ENCODE measurements around the gene LRRC45.
A peak's percentile ranks its signal among the peaks of the same experiment; 100 is the strongest.

The LRRC45 gene

GRCh38 chr17:82004517-82005455 is 18.3 kb upstream of the LRRC45 start:
- peaks cover 56% of the 10 kb centered on the region for H3K4me1 ChIP-seq (ENCODE audit: control insufficient read depth, insufficient read depth, low read length)
- no peaks in the 10 kb centered on the region for H3K27me3 ChIP-seq (ENCODE audit: control insufficient read depth, insufficient read depth, low read length)
- no peaks in the 10 kb centered on the region for H3K9me3 ChIP-seq (replicated peaks; ENCODE audit: low read length)
- no peaks in the 10 kb centered on the region for H3K36me3 ChIP-seq (ENCODE audit: insufficient read depth, low read length)
- H3K9ac ChIP-seq (ENCODE audit: low read depth, low read length) = no peak overlapping the region
- H3K4me3 ChIP-seq (ENCODE audit: low read length) = no peak overlapping the region
- peak overlapping the region; percentile 52 for H3K4me2 ChIP-seq (ENCODE audit: low read length)

GRCh38 chr17:82005701-82006348 is 17.3 kb upstream of the LRRC45 start:
- Histone ChIP-seq H3K4me2 (ENCODE audit: low read length) (no peak overlapping the region), H3K9ac (ENCODE audit: low read depth, low read length) (no peak overlapping the region), H3K9me3 (replicated peaks; ENCODE audit: low read length) (no peaks in the 10 kb centered on the region), H3K4me3 (ENCODE audit: low read length) (no peak overlapping the region), H3K27me3 (ENCODE audit: control insufficient read depth, insufficient read depth, low read length) (no peaks in the 10 kb centered on the region), H3K4me1 (ENCODE audit: control insufficient read depth, insufficient read depth, low read length) (peaks cover 56% of the 10 kb centered on the region), H3K36me3 (ENCODE audit: insufficient read depth, low read length) (no peaks in the 10 kb centered on the region)

- Histone ChIP-seq H3K9me3 (replicated peaks; ENCODE audit: low read length) (no peaks in the 10 kb centered on the region), H3K27me3 (ENCODE audit: control insufficient read depth, insufficient read depth, low read length) (no peaks in the 10 kb centered on the region), H3K4me3 (ENCODE audit: low read length) (no peak overlapping the region), H3K4me1 (ENCODE audit: control insufficient read depth, insufficient read depth, low read length) (peaks cover 52% of the 10 kb centered on the region), H3K9ac (ENCODE audit: low read depth, low read length) (no peak overlapping the region), H3K4me2 (ENCODE audit: low read length) (peak overlapping the region; percentile 40), H3K36me3 (ENCODE audit: insufficient read depth, low read length) (no peaks in the 10 kb centered on the region)
These were observed 16.5 kb upstream of the LRRC45 start for GRCh38 chr17:82006468-82007227.

GRCh38 chr17:82007228-82007494 is 15.9 kb upstream of the LRRC45 start:
- no peaks in the 10 kb centered on the region for H3K27me3 ChIP-seq (ENCODE audit: control insufficient read depth, insufficient read depth, low read length)
- H3K4me2 ChIP-seq (ENCODE audit: low read length) = no peak overlapping the region
- no peak overlapping the region for H3K4me3 ChIP-seq (ENCODE audit: low read length)
- H3K9me3 ChIP-seq (replicated peaks; ENCODE audit: low read length) = no peaks in the 10 kb centered on the region
- no peaks in the 10 kb centered on the region for H3K36me3 ChIP-seq (ENCODE audit: insufficient read depth, low read length)
- H3K4me1 ChIP-seq (ENCODE audit: control insufficient read depth, insufficient read depth, low read length) = peaks cover 52% of the 10 kb centered on the region
- H3K9ac ChIP-seq (ENCODE audit: low read depth, low read length) = no peak overlapping the region

- H3K4me1 ChIP-seq (ENCODE audit: control insufficient read depth, insufficient read depth, low read length) = peaks cover 51% of the 10 kb centered on the region
- no peaks in the 10 kb centered on the region for H3K9me3 ChIP-seq (replicated peaks; ENCODE audit: low read length)
- H3K9ac ChIP-seq (ENCODE audit: low read depth, low read length) = no peak overlapping the region
- no peak overlapping the region for H3K4me2 ChIP-seq (ENCODE audit: low read length)
- H3K36me3 ChIP-seq (ENCODE audit: insufficient read depth, low read length) = no peaks in the 10 kb centered on the region
- no peaks in the 10 kb centered on the region for H3K27me3 ChIP-seq (ENCODE audit: control insufficient read depth, insufficient read depth, low read length)
- no peak overlapping the region for H3K4me3 ChIP-seq (ENCODE audit: low read length)
These were observed 15.4 kb upstream of the LRRC45 start for GRCh38 chr17:82007495-82008257.

- no peaks in the 10 kb centered on the region for H3K27me3 ChIP-seq (ENCODE audit: control insufficient read depth, insufficient read depth, low read length)
- H3K9ac ChIP-seq (ENCODE audit: low read depth, low read length) = no peak overlapping the region
- no peaks in the 10 kb centered on the region for H3K36me3 ChIP-seq (ENCODE audit: insufficient read depth, low read length)
- H3K9me3 ChIP-seq (replicated peaks; ENCODE audit: low read length) = no peaks in the 10 kb centered on the region
- no peak overlapping the region for H3K4me3 ChIP-seq (ENCODE audit: low read length)
- no peak overlapping the region for H3K4me2 ChIP-seq (ENCODE audit: low read length)
- peaks cover 44% of the 10 kb centered on the region for H3K4me1 ChIP-seq (ENCODE audit: control insufficient read depth, insufficient read depth, low read length)
These were observed 14.7 kb upstream of the LRRC45 start for GRCh38 chr17:82008258-82008940.

GRCh38 chr17:82008941-82009405 is 14.1 kb upstream of the LRRC45 start:
- Histone ChIP-seq H3K9ac (ENCODE audit: low read depth, low read length) (no peak overlapping the region), H3K4me2 (ENCODE audit: low read length) (no peak overlapping the region), H3K36me3 (ENCODE audit: insufficient read depth, low read length) (no peaks in the 10 kb centered on the region), H3K4me3 (ENCODE audit: low read length) (no peak overlapping the region), H3K9me3 (replicated peaks; ENCODE audit: low read length) (no peaks in the 10 kb centered on the region), H3K27me3 (ENCODE audit: control insufficient read depth, insufficient read depth, low read length) (no peaks in the 10 kb centered on the region), H3K4me1 (ENCODE audit: control insufficient read depth, insufficient read depth, low read length) (peaks cover 39% of the 10 kb centered on the region)

- Histone ChIP-seq H3K36me3 (ENCODE audit: insufficient read depth, low read length) (no peaks in the 10 kb centered on the region), H3K4me2 (ENCODE audit: low read length) (no peak overlapping the region), H3K4me3 (ENCODE audit: low read length) (no peak overlapping the region), H3K9ac (ENCODE audit: low read depth, low read length) (no peak overlapping the region), H3K27me3 (ENCODE audit: control insufficient read depth, insufficient read depth, low read length) (no peaks in the 10 kb centered on the region), H3K4me1 (ENCODE audit: control insufficient read depth, insufficient read depth, low read length) (peaks cover 35% of the 10 kb centered on the region), H3K9me3 (replicated peaks; ENCODE audit: low read length) (no peaks in the 10 kb centered on the region)
These were observed 13.7 kb upstream of the LRRC45 start for GRCh38 chr17:82009413-82009812.

GRCh38 chr17:82010575-82011525 is 12.3 kb upstream of the LRRC45 start:
- Histone ChIP-seq H3K4me3 (ENCODE audit: low read length) (no peak overlapping the region), H3K9me3 (replicated peaks; ENCODE audit: low read length) (no peaks in the 10 kb centered on the region), H3K9ac (ENCODE audit: low read depth, low read length) (no peak overlapping the region), H3K27me3 (ENCODE audit: control insufficient read depth, insufficient read depth, low read length) (no peaks in the 10 kb centered on the region), H3K36me3 (ENCODE audit: insufficient read depth, low read length) (no peaks in the 10 kb centered on the region), H3K4me2 (ENCODE audit: low read length) (no peak overlapping the region), H3K4me1 (ENCODE audit: control insufficient read depth, insufficient read depth, low read length) (peaks cover 21% of the 10 kb centered on the region)

GRCh38 chr17:82011617-82012187 is 11.4 kb upstream of the LRRC45 start:
- Histone ChIP-seq H3K36me3 (ENCODE audit: insufficient read depth, low read length) (no peaks in the 10 kb centered on the region), H3K9ac (ENCODE audit: low read depth, low read length) (no peak overlapping the region), H3K9me3 (replicated peaks; ENCODE audit: low read length) (no peaks in the 10 kb centered on the region), H3K27me3 (ENCODE audit: control insufficient read depth, insufficient read depth, low read length) (no peaks in the 10 kb centered on the region), H3K4me3 (ENCODE audit: low read length) (no peak overlapping the region), H3K4me2 (ENCODE audit: low read length) (no peak overlapping the region), H3K4me1 (ENCODE audit: control insufficient read depth, insufficient read depth, low read length) (peaks cover 13% of the 10 kb centered on the region)
